ENCODE results near the gene DNAH9.
"Not testable (repeated sequence)": the region's sequence is repeated elsewhere in the genome, so short reads cannot be mapped to it uniquely, and the experiment has no call there.

Gene DNAH9

DNA sequence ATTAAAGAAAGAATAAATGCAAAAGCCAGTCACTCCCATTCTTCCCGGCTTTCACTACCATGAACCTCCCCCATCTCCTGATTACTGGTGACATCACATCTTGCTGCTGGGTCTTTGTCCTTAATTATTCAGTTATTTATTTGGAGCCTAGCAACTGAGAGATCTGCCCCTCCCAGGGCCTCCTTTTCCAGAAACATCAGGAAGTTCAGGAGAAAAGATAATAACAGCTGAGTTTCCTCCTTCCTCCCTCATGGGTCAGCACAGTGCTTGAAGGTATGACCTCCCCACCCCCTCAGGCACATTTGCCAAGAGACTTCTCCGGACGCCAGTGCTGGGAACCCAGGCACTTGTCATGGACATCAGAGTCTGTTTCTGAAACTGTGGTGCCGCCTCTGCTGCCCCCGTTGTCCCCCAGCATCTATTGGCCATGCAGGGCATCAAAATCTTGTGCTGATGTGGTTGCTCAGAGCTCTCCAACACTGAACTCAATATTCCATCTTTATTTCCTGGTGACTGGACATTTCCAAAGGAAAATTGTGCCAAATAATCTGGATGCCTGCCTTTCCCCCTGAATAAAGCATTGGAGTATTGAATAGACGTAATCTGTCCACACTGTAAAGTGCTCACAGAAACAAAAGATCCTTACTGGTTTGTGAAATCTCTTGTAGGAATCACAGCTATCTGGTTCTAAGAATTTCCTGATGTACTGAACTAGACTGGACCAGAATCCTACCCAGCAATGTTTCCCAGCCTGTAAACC lies 327.2 kb downstream of the DNAH9 start:
- DNase-seq: no peak

DNA sequence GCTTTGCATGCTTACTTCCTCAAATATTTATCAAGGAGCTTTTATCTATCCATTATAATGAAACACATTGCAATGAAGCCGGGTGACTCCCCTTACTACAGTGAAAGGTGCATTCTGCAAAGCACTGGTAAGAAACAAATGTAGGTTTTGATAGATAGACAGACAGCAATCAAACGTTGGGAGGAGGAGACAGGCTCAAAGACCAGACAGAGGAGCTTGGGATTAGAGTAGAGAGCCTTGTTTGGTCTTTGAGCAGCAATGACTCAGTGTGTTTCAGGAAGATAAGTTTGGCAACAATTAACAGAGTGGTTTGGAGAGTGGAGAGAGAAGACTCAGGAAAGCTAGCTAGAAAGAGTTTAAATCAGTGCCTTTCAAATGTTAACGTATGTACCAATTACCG lies 330.2 kb downstream of the DNAH9 start:
- DNase-seq: no peak

DNA sequence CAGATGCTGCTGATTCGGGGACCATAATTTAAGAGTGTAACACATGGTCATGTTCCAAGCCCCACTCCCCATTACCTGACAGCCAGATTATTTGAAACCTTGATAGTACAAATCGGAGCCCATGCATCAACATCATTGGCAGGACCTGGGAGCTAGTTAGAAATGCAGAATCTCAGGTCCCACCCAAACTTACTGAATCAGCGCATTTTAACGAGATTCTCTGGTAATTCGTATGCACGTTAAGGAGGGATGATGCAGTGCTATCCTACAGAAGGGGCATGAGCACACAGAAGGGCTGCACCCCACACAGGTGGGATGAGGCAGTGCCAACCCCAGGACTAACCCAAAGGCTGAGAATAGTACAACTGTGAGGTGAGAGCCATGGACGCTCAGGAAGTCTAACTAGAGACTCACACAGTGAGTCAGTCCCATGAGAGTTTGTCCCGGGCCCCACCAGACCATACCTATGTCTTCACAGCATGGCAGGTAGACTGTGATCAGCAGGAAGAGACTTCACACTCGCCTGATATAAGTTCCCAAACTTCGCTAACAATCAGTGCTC lies 334.1 kb downstream of the DNAH9 start:
- no peak for DNase-seq

DNA sequence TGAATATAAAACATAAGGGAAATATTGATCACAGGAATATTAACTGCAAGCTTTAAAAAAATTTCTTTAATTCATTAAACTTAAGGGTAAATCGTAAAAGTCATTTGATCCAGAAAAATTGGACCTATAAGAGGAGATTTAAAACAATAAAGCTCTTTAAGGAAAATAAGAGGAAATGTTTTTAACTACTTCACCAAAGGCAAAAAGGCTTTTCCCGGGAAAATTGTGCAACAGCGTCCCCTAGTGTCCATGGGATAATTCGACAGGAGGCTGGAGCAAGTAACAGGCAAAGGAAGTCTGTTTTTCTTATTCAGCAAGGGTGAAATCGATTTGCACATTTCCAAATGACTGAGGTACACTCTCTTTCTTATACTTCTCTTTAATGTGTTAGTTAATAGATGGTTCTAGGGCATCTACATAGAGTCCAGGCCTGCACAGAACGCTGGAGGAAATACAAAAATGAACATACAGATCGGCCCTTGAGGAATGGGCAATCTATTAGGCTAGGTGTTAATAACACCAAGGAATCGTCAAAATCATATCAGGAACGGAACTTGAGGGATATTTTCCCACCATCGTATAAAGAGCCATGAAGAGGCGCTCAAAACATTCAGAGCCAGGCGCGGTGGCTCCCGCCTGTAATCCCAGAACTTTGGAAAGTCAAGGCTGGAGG lies 337.6 kb downstream of the DNAH9 start:
- no peak for DNase-seq

DNA sequence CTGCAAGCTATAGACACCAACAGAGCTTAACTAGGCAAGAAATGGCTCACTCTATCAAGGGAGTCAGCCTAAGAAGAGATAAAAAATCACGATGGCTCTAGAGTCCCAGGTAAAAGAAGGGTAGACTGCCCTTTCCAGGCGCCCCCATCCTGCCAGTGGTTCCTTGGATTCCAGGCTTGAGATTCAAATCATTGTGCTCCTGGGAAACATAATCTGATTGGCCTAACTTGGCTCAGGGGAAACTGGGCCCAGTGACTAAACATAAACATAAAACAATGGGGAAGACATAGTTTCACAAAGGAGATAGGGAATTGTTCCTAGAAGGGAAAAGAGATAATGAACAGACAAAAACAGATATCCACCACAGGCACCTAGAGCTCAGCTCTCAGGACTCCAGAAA lies 342.6 kb downstream of the DNAH9 start:
- no peak for DNase-seq

DNA sequence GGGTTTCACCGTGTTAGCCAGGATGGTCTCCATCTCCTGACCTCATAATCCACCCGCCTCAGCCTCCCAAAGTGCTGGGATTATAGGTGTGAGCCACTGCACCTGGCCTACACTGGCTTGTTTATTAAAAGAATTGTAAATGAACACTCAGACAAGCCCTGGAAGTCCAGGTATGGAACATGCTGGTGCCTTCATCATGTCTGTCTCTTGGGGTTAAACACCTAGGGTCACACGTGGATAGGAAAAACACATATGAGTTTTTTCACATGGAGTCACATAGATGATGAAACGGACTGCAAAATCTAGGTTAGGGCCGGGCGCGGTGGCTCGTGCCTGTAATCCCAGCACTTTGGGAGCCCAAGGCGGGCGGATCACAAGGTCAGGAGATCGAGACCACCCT lies 344.8 kb downstream of the DNAH9 start:
- not testable (repeated sequence) for DNase-seq

DNA sequence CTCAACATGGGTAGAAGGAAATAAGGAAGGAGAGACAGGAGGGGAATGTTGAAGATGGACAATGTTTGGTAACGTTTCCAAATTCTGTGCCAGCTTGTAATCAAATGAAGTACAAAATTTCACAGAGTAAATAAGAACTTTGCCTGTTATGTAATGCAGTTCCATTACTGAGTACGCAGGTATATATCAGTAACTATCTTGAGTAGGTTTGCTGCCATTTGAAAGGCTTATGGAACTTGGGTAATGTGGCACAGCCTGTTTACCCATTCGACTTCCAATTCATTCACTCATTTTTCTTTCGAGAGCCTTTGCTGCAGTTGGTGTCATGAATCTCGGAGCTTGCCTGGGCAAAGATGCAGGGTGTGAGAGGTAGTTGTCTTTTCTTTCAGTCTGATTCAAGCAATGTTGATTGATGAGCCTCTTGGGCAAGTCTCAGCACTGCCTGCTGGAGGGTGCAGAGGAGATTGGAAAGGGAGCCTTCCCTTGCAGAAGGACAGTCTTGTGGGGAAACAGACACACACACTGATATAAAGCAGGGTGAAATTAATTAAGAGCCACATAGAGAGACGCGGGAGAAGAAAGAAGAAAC lies 345.6 kb downstream of the DNAH9 start:
- DNase-seq: no peak

DNA sequence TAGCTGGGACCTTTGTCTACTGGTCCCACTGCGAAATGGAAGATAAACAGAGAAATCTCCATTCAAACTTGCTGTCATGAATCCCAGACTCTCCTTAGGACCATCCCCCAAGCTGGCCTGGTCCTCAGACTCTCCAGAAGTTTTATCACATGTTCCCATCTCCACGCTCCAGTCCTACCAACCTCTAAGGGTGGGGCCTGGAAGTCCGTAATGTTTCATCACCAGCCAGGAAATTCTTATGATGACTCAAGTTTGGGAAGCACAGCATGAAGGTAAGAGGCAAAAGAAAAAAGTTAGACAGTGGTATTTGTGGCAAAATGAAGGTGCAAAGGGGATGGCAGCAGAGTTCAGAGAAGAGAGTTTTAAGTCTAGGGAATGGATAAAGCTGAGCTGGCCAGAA lies 346.3 kb downstream of the DNAH9 start:
- DNase-seq: no peak

DNA sequence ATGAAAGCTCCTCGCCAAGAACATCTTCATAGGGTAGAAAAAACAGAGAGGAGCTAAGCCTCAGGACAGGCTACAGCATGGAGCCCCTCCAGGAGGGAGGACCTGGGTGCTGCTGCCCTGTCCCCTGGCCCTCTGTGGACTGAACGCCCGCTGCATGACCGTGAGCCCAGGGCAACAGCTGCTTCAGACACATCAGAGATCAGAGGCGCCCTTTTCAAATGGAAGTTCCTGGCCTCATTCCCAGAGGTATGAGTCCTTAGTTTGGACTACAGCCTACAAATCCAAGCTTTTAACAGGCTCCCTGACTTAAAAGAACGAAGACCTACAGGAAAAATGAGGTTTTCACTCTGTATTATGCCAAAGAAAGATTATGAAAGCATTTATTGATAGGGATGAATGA lies 350.5 kb downstream of the DNAH9 start:
- DNase-seq: no peak

DNA sequence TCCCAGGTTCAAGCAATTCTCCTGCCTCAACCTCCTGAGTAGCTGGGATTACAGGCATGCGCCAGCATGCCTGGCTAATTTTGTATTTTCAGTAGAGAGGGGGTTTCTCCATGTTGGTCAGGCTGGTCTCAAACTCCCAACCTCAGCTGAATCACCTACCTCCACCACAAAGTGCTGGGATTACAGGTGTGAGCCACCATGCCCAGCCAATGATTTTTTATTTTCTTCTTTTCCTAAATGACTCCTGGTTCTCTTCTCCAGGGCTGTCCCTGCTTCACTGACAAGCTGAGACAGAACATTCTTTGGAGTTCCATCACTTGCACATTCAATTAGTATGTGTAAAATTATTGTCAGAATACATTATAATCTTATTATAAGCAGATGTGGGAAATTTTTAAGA lies 351.3 kb downstream of the DNAH9 start:
- not testable (repeated sequence) for DNase-seq

DNA sequence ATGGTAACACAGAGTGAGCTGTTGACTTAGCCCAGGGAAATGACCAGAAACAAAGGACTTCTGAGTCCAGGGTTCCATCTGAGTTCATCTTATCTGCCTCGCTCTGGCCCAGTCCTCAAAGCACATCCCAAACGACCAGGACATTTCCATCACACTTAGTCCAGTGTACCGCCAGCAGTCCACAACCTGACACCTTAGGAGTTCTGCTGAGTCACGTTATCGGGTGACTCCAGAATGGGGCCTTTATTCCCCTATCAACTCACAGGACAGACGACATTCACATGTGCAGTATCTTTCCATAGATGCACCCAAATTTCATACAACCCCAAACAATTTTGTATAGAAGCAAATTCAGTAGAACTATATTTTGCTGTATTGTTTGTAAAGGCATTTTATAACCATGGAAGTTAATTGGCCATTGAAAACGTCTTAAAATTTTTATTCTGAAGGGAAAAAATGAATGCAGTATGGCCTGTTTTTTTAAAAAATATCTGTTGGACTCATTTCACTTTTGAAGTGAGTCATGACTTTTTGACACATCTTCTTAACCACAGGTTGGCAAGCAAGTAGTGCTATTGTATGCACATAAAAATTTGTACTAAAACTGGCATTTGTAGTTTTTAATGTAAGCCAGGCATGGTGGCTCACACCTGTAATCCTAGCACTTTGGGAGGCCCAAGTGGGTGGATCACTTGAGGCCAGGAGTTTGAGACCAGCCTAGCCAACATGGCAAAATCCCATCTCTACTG lies 352.7 kb downstream of the DNAH9 start:
- DNase-seq: no peak

DNA sequence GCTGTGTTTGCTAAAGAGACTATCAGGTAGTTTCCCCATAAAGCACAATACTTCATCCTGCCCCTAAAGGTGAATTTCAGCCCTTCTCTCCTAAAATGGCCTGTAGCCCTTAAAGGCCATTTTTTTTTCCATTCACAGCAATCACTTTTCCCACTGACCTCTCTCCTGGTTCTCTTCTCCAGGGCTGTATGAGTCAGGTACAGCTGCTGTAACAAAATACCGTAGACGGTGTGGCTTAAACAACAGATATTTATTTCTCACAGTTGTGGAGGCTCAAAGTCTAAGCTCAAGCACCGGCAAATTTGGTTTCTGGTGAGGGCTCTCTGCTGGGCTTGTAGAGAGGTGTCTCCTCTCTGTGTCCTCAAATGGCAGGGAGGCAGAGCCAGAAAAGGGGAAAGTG lies 354.3 kb downstream of the DNAH9 start:
- DNase-seq: no peak

DNA sequence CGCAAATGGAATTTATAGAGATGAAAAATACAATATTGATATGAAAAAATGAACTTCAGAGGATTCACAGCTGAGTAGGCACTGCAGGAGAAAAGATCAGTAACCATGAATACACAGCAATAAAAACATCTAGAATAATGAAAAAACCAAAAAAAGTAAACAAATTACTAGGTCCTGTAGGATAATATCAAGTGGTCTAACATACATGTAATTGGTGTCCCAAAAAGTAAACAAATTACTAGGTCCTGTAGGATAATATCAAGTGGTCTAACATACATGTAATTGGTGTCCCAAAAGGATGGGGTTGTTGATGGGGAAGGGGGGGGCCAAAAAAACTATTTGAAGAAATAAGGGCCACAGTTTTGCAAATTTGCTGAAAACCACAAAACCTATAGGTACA lies 355.7 kb downstream of the DNAH9 start:
- no peak for DNase-seq

DNA sequence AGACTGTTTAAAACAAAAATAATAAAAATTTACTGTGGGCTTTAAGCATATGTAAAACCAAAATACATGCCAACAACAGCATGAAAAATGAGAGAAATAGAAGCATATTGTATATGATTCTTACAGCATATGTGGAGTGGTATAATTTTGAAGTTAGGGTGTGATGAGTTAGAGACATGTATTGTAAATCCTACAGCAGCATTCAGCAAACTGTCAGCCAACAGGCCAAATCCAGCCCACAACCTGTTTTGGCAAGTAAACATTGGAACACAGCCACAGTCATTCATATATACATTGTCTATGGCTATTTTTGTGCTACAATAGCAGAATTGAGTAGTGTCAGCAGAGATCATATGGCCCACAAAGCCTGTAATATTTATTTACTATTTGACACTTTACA lies 356.7 kb downstream of the DNAH9 start:
- DNase-seq: no peak

DNA sequence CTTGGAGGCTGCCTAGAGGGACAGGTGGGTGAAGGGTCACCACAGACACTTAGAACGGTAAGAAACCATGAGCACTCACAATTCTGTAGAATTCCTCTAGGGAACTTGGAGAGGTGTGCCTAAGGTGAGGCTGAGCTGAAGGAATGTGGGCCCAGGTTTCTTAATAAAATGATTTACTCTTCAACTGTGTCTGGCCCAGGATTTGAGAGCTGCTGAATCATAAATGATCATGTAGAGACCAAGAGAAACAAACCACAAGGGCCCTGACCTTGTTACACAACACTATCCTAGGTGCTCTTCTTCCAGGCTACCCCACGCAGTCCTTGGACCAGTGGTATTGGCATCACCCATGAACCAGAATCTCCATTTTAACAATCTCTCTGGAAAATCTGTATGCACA lies 371.3 kb downstream of the DNAH9 start:
- no peak for DNase-seq

DNA sequence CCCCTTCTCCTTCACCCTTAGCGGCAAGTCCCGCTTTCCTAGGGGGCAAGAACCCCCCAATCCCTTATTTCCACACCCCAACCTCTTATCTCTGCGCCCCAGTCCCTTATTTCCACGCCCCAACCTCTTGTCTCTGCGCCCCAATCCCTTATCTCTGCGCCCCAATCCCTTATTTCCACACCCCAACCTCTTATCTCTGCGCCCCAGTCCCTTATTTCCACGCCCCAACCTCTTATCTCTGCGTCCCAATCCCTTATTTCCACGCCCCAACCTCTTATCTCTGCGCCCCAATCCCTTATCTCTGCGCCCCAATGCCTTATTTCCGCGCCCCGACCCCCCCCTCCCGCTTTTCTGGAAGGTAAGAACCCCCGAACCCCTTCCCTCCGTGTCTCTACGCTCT lies 374.5 kb downstream of the DNAH9 start:
- not testable (repeated sequence) for DNase-seq

DNA sequence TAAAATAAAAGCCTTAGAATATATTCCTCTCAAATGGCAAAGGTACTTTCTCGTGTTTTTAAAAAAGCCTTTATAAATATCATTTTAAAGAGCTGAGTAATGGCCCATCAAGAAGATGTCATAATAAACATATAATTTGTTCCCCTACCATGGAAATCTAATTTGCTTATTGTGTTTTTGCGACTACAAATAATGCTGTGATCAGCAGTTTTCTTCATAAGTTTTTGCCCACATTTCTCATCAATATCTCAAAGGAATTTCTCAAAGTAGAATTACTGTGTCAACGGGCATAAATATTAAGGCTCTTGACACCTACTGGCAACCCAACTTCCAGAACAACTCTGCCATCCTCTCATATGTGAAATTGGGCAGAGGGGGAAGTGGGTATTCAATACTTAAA lies 381.5 kb downstream of the DNAH9 start:
- no peak for DNase-seq

DNA sequence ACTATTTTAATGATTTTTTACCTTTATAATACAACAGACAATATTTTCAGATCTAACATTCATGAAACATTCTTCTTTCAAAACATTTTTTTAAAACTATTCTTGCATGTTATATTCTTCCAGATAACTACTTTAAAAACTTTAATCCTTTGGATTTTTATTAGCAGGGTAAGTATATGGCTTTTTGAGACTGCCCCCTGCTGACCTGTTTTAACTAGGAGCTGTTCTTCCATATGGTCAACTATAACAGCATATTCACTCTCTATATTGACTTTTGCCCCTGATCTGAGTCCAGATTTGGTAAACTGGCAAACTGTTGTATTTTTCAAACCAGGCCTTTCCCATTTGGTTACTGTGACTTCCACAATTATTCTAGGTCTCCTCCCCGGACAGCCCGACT lies 382.5 kb downstream of the DNAH9 start:
- DNase-seq: no peak

DNA sequence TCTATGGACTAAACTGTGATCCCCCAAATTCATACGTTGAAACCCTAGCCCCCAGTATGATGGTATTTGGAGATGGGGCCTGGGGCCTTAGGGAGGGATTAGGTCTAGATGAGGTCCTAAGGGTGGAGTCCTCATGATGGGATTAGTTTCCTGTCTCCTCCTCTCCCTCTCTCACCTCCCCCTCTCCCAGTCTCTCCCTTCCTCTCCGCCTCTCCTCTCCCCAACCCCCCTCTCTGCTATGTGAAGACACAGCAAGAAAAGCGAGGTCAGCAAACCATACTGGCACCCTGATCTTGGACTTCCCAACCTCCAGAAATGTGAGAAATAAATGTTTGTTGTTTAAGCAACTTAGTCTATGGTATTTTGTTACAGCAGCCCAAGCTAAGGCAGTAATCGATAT lies 383.6 kb downstream of the DNAH9 start:
- no peak for DNase-seq

DNA sequence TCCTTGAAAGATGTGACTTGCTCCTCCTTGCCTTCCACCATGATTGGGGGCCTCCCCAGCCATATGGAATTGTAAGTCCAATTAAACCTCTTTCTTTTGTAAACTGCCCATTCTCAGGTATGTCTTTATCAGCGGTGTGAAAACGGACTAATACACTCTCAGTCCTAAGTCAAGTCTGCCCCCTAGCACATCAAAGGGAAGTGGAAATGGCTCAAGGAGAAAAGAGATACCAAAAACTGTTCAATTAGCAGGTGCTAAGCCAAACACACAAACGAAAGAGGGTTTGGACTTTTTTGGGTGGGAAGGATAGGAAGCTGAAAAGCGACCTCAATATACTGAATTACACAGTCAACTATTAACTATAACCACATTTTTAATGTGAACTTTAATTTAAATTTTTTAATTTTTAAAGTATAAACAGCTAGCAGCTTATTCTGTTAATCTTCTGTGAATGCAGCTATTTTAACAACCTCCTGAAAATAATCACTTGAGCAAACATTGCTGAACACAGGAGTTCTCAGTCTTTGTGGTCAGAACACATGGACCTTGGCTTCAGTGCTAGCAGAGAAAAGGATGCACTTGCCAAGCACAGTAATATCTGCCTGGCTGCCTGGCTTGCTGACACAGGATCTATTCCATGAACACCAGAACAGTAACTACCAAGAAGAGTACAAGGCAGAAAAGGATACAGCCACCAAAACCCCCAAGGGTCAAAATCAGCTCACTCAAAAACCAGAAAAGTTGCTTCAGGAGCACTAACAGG lies 388.1 kb downstream of the DNAH9 start:
- DNase-seq: no peak

DNA sequence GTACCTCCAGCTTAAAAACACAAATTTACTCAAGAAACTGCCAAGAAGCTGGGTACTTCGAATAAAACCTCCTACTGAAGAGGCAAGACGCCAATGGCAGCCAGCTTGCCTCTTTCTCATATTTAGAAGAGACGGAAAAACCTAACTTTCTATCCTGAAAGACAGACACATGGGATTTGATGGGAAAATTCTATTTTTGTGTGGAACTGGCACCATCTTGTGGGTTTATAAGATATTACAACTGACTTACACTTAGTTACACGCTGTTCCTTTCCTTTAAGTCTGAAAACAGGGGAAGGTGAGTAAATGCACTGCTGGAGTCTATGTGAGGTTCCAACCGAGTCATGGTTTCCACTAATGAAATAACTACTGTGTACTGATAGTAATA lies 388.7 kb downstream of the DNAH9 start:
- no peak for DNase-seq

DNA sequence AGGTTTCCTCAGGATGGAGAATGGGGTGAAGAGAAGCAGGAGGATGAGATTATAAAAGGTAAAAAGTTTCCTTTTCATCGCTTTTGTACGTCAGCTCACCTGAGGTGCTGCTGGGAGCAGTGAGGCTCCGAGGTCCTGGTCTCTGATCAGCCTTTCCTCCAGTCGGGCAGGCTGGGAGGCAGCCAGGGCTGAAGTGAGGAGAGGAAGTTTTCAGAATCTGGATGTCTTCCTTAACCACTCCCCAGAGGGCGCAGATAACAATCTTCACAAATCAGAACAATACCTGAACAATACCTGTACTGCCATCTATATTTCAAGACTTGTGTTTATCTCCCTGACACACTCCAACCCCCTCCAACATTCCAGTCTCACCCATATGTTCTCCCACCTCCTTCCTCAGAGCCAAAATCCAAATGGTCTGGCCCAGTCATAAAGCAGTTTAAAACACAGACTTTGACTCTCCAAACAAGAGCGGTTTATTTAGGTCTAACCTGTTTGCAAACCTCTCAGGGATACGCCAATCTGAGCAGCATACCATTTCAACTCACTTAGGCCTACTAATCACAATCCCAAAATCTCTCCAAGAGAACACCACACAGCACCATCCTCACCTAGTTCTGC lies 392.2 kb downstream of the DNAH9 start:
- no peak for DNase-seq
